ENCODE data around the gene OR52W1.

DNA sequence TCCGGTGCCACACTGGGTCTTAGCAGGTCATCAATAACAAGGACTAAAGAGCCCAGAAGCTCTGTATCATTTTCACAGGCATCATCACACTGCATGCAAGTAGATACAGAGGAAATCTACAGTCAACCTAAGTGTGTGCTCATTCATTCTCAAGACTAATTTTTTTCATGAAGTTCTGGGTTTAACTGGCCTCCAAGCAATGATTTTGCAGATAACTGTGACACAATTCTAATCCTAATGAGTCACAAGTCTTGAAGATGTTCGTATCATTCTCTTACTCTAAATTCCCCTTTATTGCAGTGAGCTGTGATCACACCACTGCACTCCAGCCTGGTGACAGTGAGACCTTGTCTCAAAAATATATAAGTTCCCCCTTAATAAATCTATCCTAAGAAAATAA lies 2.5 kb downstream of the OR52W1 start:
- TF ChIP-seq, protein P1, sequence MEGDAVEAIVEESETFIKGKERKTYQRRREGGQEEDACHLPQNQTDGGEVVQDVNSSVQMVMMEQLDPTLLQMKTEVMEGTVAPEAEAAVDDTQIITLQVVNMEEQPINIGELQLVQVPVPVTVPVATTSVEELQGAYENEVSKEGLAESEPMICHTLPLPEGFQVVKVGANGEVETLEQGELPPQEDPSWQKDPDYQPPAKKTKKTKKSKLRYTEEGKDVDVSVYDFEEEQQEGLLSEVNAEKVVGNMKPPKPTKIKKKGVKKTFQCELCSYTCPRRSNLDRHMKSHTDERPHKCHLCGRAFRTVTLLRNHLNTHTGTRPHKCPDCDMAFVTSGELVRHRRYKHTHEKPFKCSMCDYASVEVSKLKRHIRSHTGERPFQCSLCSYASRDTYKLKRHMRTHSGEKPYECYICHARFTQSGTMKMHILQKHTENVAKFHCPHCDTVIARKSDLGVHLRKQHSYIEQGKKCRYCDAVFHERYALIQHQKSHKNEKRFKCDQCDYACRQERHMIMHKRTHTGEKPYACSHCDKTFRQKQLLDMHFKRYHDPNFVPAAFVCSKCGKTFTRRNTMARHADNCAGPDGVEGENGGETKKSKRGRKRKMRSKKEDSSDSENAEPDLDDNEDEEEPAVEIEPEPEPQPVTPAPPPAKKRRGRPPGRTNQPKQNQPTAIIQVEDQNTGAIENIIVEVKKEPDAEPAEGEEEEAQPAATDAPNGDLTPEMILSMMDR (IDR thresholded peaks at IDR 0.05 in 2 of 3, conservative IDR thresholded peaks at IDR 0.05 in 1 of 3; ENCODE audit: control insufficient read depth in 2 of 3, extremely low read depth in 1 of 3, insufficient read depth in 1 of 3, low read depth in 3 of 3, low read length in 3 of 3), result no peak
- no peak for TF ChIP-seq BCL11A (IDR thresholded peaks at IDR 0.05; ENCODE audit: low read depth, low read length)
- TF ChIP-seq, protein P2, sequence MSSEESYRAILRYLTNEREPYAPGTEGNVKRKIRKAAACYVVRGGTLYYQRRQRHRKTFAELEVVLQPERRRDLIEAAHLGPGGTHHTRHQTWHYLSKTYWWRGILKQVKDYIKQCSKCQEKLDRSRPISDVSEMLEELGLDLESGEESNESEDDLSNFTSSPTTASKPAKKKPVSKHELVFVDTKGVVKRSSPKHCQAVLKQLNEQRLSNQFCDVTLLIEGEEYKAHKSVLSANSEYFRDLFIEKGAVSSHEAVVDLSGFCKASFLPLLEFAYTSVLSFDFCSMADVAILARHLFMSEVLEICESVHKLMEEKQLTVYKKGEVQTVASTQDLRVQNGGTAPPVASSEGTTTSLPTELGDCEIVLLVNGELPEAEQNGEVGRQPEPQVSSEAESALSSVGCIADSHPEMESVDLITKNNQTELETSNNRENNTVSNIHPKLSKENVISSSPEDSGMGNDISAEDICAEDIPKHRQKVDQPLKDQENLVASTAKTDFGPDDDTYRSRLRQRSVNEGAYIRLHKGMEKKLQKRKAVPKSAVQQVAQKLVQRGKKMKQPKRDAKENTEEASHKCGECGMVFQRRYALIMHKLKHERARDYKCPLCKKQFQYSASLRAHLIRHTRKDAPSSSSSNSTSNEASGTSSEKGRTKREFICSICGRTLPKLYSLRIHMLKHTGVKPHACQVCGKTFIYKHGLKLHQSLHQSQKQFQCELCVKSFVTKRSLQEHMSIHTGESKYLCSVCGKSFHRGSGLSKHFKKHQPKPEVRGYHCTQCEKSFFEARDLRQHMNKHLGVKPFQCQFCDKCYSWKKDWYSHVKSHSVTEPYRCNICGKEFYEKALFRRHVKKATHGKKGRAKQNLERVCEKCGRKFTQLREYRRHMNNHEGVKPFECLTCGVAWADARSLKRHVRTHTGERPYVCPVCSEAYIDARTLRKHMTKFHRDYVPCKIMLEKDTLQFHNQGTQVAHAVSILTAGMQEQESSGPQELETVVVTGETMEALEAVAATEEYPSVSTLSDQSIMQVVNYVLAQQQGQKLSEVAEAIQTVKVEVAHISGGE (CRISPR knock-in tag; IDR thresholded peaks at IDR 0.05), result no peak
- TF ChIP-seq ZNF217 (IDR thresholded peaks at IDR 0.05), result no peak
- TF ChIP-seq, protein P3, sequence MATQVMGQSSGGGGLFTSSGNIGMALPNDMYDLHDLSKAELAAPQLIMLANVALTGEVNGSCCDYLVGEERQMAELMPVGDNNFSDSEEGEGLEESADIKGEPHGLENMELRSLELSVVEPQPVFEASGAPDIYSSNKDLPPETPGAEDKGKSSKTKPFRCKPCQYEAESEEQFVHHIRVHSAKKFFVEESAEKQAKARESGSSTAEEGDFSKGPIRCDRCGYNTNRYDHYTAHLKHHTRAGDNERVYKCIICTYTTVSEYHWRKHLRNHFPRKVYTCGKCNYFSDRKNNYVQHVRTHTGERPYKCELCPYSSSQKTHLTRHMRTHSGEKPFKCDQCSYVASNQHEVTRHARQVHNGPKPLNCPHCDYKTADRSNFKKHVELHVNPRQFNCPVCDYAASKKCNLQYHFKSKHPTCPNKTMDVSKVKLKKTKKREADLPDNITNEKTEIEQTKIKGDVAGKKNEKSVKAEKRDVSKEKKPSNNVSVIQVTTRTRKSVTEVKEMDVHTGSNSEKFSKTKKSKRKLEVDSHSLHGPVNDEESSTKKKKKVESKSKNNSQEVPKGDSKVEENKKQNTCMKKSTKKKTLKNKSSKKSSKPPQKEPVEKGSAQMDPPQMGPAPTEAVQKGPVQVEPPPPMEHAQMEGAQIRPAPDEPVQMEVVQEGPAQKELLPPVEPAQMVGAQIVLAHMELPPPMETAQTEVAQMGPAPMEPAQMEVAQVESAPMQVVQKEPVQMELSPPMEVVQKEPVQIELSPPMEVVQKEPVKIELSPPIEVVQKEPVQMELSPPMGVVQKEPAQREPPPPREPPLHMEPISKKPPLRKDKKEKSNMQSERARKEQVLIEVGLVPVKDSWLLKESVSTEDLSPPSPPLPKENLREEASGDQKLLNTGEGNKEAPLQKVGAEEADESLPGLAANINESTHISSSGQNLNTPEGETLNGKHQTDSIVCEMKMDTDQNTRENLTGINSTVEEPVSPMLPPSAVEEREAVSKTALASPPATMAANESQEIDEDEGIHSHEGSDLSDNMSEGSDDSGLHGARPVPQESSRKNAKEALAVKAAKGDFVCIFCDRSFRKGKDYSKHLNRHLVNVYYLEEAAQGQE (IDR thresholded peaks at IDR 0.05; ENCODE audit: low read depth, low read length), result no peak
- TF ChIP-seq SIN3A (IDR thresholded peaks at IDR 0.05; ENCODE audit: low read depth, low read length), result no peak
- no peak for TF ChIP-seq ZSCAN29 (IDR thresholded peaks at IDR 0.05)

All from GM12878 (cell line).